ENCODE measurements around the gene RNF11.

Gene RNF11

GRCh38 chr1:51284487-51284954 is 48.4 kb downstream of the RNF11 start:
- H3K4me3 Mint-ChIP-seq, result no peak overlapping the region
- H3K9me3 Mint-ChIP-seq, result no peaks in the 10 kb centered on the region
- H3K27ac Mint-ChIP-seq, result no peak overlapping the region

GRCh38 chr1:51285055-51285454 is 49.0 kb downstream of the RNF11 start:
- DNase-seq, result no peak
- no peak overlapping the region for H3K27ac Mint-ChIP-seq

More at GRCh38 chr1:51284487-51284954, 48.4 kb downstream of the RNF11 start:
- H3K4me1 Mint-ChIP-seq, result peaks cover 2% of the 10 kb centered on the region
- DNase-seq, result no peak
- CTCF ChIA-PET, result no interaction called here
- H3K27me3 Mint-ChIP-seq, result peaks cover 8% of the 10 kb centered on the region
- H3K36me3 Mint-ChIP-seq, result no peaks in the 10 kb centered on the region

GRCh38 chr1:51287966-51288365 is 51.9 kb downstream of the RNF11 start:
- CTCF ChIA-PET, result interaction anchor here (1.1 to 2.9 kb wide), 3 partner anchors 9 to 513 kb away, joined by 3 to 10 read pairs (median 3); no protein-coding TSS in a partner anchor

More at GRCh38 chr1:51285055-51285454, 49.0 kb downstream of the RNF11 start:
- peaks cover 2% of the 10 kb centered on the region for H3K4me1 Mint-ChIP-seq
- H3K36me3 Mint-ChIP-seq, result no peaks in the 10 kb centered on the region
- CTCF ChIA-PET, result no interaction called here
- no peak overlapping the region for H3K4me3 Mint-ChIP-seq
- H3K27me3 Mint-ChIP-seq, result peaks cover 11% of the 10 kb centered on the region
- no peaks in the 10 kb centered on the region for H3K9me3 Mint-ChIP-seq

GRCh38 chr1:51288578-51288977 is 52.5 kb downstream of the RNF11 start:
- no peak for DNase-seq

More at GRCh38 chr1:51287966-51288365, 51.9 kb downstream of the RNF11 start:
- H3K27me3 Mint-ChIP-seq, result peaks cover 11% of the 10 kb centered on the region
- H3K4me3 Mint-ChIP-seq, result no peak overlapping the region
- no peaks in the 10 kb centered on the region for H3K9me3 Mint-ChIP-seq
- H3K36me3 Mint-ChIP-seq, result no peaks in the 10 kb centered on the region
- H3K4me1 Mint-ChIP-seq, result peaks cover 2% of the 10 kb centered on the region
- H3K27ac Mint-ChIP-seq, result no peak overlapping the region
- DNase-seq, result no peak

GRCh38 chr1:51289676-51290488 is 53.8 kb downstream of the RNF11 start:
- H3K27ac Mint-ChIP-seq, result no peak overlapping the region
- no peak for DNase-seq
- no peaks in the 10 kb centered on the region for H3K36me3 Mint-ChIP-seq
- peaks cover 6% of the 10 kb centered on the region for H3K4me1 Mint-ChIP-seq
- H3K27me3 Mint-ChIP-seq, result peaks cover 14% of the 10 kb centered on the region
- H3K4me3 Mint-ChIP-seq, result no peak overlapping the region
- CTCF ChIA-PET, result no interaction called here
- H3K9me3 Mint-ChIP-seq, result no peaks in the 10 kb centered on the region

More at GRCh38 chr1:51288578-51288977, 52.5 kb downstream of the RNF11 start:
- Mint-ChIP-seq H3K27me3 (peaks cover 11% of the 10 kb centered on the region), H3K4me3 (no peak overlapping the region), H3K27ac (no peak overlapping the region), H3K4me1 (peaks cover 2% of the 10 kb centered on the region), H3K9me3 (no peaks in the 10 kb centered on the region), H3K36me3 (no peaks in the 10 kb centered on the region)
- CTCF ChIA-PET, result interaction anchor here (1.2 kb wide), 1 partner anchor 97 kb away, joined by 3 read pairs; no protein-coding TSS in a partner anchor

- Mint-ChIP-seq H3K4me1 (peaks cover 10% of the 10 kb centered on the region), H3K4me3 (no peak overlapping the region), H3K36me3 (no peaks in the 10 kb centered on the region), H3K27ac (no peak overlapping the region), H3K9me3 (no peaks in the 10 kb centered on the region), H3K27me3 (peaks cover 15% of the 10 kb centered on the region)
- no peak for DNase-seq
- CTCF ChIA-PET, result no interaction called here
These were observed 54.4 kb downstream of the RNF11 start for GRCh38 chr1:51290489-51290847.

- H3K4me3 Mint-ChIP-seq, result no peak overlapping the region
- H3K4me1 Mint-ChIP-seq, result peaks cover 26% of the 10 kb centered on the region
- no peaks in the 10 kb centered on the region for H3K9me3 Mint-ChIP-seq
- CTCF ChIA-PET, result interaction anchor here (0.9 to 6.5 kb wide), 2 partner anchors 11 to 103 kb away, joined by 3 to 60 read pairs; no protein-coding TSS in a partner anchor
- no peak overlapping the region for H3K27ac Mint-ChIP-seq
- no peaks in the 10 kb centered on the region for H3K36me3 Mint-ChIP-seq
- DNase-seq, result no peak
- H3K27me3 Mint-ChIP-seq, result peaks cover 28% of the 10 kb centered on the region
These were observed 57.9 kb downstream of the RNF11 start for GRCh38 chr1:51293898-51294515.

GRCh38 chr1:51294566-51295184 is 58.6 kb downstream of the RNF11 start:
- Mint-ChIP-seq H3K9me3 (no peaks in the 10 kb centered on the region), H3K27ac (no peak overlapping the region), H3K4me1 (peaks cover 26% of the 10 kb centered on the region), H3K27me3 (peaks cover 27% of the 10 kb centered on the region), H3K36me3 (no peaks in the 10 kb centered on the region), H3K4me3 (no peak overlapping the region)
- DNase-seq, result no peak
- CTCF ChIA-PET, result interaction anchor here (0.7 to 6.5 kb wide), 3 partner anchors 8 to 104 kb away, joined by 3 to 60 read pairs (median 17); no protein-coding TSS in a partner anchor

- peaks cover 31% of the 10 kb centered on the region for H3K27me3 Mint-ChIP-seq
- H3K27ac Mint-ChIP-seq, result no peak overlapping the region
- no peaks in the 10 kb centered on the region for H3K9me3 Mint-ChIP-seq
- H3K36me3 Mint-ChIP-seq, result no peaks in the 10 kb centered on the region
- DNase-seq, result no peak
- no peak overlapping the region for H3K4me3 Mint-ChIP-seq
- CTCF ChIA-PET, result interaction anchor here (0.6 to 6.5 kb wide), 24 partner anchors 9 to 592 kb away, joined by 3 to 60 read pairs (median 4); partner anchors contain the start of gene CDKN2C
- H3K4me1 Mint-ChIP-seq, result peaks cover 26% of the 10 kb centered on the region
These were observed 59.9 kb downstream of the RNF11 start for GRCh38 chr1:51295926-51296325.

- CTCF ChIA-PET, result interaction anchor here (0.6 to 6.5 kb wide), 33 partner anchors 9 to 684 kb away, joined by 3 to 60 read pairs (median 4); partner anchors contain the start of gene CDKN2C
- Mint-ChIP-seq H3K36me3 (no peaks in the 10 kb centered on the region), H3K4me3 (peak overlapping the region; percentile 56), H3K27ac (no peak overlapping the region), H3K9me3 (no peaks in the 10 kb centered on the region), H3K4me1 (peaks cover 26% of the 10 kb centered on the region), H3K27me3 (peaks cover 33% of the 10 kb centered on the region)
- DNase-seq, result peak; percentile 83
These were observed 60.6 kb downstream of the RNF11 start for GRCh38 chr1:51296383-51297357.

GRCh38 chr1:51297401-51298321 is 61.6 kb downstream of the RNF11 start:
- Mint-ChIP-seq H3K4me1 (peaks cover 26% of the 10 kb centered on the region), H3K9me3 (no peaks in the 10 kb centered on the region), H3K4me3 (peak overlapping the region; percentile 37), H3K36me3 (no peaks in the 10 kb centered on the region), H3K27me3 (peaks cover 39% of the 10 kb centered on the region), H3K27ac (no peak overlapping the region)
- CTCF ChIA-PET, result interaction anchor here (0.7 to 6.5 kb wide), 20 partner anchors 8 to 685 kb away, joined by 3 to 60 read pairs (median 5); no protein-coding TSS in a partner anchor
- no peak for DNase-seq

GRCh38 chr1:51298322-51298705 is 62.2 kb downstream of the RNF11 start:
- H3K4me3 Mint-ChIP-seq, result no peak overlapping the region
- no peaks in the 10 kb centered on the region for H3K36me3 Mint-ChIP-seq
- peaks cover 26% of the 10 kb centered on the region for H3K4me1 Mint-ChIP-seq
- H3K9me3 Mint-ChIP-seq, result no peaks in the 10 kb centered on the region
- H3K27ac Mint-ChIP-seq, result no peak overlapping the region
- CTCF ChIA-PET, result interaction anchor here (6.5 kb wide), 1 partner anchor 108 kb away, joined by 60 read pairs; no protein-coding TSS in a partner anchor
- H3K27me3 Mint-ChIP-seq, result peaks cover 39% of the 10 kb centered on the region
- DNase-seq, result no peak

Data from activated naive CD4-positive, alpha-beta T cell treated with anti-CD3 and anti-CD28 coated beads, Interleukin-2, amount 10 ng/mL, durations not matched to agents 7 days and 5 days (primary cell).